ENCODE measurements around the gene ZNF611. TPM values are rescaled to one million over a fixed set of nuclear protein-coding genes. Genes with fewer than 3 reads are reported as not detected.
"Not testable (repeated sequence)": the region's sequence is repeated elsewhere in the genome, so short reads cannot be mapped to it uniquely, and the experiment has no call there.

ZNF611 gene
- total RNA-seq, 2 experiments from 2014 or later = 14.6 to 15.5 TPM

DNA sequence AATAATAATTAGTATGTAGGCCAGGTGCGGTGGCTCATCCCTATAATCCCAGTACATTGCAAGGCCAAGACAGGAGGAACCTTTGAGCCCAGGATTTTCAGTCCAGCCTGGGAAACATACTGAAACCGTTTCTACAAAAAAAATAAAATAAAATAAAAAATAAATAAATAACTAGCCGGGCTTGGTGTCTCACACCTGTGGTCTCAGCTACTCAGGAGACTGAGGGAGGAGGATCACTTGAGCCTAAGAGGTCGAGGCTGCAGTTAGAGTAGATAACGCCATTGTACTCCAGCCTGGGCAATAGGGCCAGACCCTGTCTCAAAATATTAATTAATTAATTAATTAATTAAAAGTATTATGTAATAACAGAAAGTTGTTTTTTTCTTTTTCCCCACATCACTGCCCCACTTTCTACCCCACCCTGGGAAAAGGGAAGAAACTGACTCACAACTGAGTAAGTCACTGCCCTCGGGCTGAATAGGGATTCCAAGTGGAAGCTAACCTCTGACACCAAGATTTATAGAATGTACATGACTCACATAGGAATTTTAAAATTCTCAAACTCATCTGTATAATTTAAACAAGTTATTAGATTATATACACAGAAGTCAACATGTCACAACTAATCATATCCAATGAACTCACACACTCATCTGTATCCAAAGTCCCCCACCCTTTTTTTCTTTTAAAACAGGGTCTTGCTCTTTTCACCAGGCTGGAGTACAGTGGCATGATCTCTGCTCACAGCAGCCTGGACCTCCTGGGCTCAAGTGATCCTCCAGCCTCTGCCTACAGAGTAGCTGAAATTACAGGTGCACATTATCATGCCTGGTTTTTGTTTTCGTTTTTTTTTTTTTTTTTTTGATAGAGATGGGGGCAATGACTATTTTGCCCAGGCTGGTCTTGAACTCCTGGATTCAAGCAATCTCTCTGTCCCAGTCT is 12.5 kb downstream of the ZNF611 start:
- H3K27ac Mint-ChIP-seq = no peak overlapping the region
- ATAC-seq (ENCODE audit: poor library complexity) (no peak), DNase-seq (no peak)
- Histone ChIP-seq H3K9me3 (ENCODE audit: control insufficient read depth in 1 of 2, insufficient read depth in 1 of 2, low read length in 2 of 2) (peaks cover 0 to 33% of the 10 kb centered on the region in 2 experiments), H3K27me3 (ENCODE audit: control insufficient read depth in 1 of 2, insufficient read depth in 2 of 2, low read length in 2 of 2) (no peaks in the 10 kb centered on the region), H3K36me3 (ENCODE audit: insufficient read depth, low read length) (peaks cover 40% of the 10 kb centered on the region), H3K4me1 (ENCODE audit: insufficient read depth, low read length) (no peaks in the 10 kb centered on the region), H3K27ac (ENCODE audit: low read depth in 1 of 2, low read length in 2 of 2) (no peak overlapping the region), H3K4me3 (ENCODE audit: low read length) (no peak overlapping the region)
- no peak overlapping the region for H3K4me3 Mint-ChIP-seq
- intact Hi-C loops (cut with DNase I, micrococcal nuclease) = no loop called here
- H3K27me3 Mint-ChIP-seq = no peaks in the 10 kb centered on the region
- H3K4me1 Mint-ChIP-seq (ENCODE audit: low read depth) = peaks cover 10% of the 10 kb centered on the region
- TF ChIP-seq, protein P1, sequence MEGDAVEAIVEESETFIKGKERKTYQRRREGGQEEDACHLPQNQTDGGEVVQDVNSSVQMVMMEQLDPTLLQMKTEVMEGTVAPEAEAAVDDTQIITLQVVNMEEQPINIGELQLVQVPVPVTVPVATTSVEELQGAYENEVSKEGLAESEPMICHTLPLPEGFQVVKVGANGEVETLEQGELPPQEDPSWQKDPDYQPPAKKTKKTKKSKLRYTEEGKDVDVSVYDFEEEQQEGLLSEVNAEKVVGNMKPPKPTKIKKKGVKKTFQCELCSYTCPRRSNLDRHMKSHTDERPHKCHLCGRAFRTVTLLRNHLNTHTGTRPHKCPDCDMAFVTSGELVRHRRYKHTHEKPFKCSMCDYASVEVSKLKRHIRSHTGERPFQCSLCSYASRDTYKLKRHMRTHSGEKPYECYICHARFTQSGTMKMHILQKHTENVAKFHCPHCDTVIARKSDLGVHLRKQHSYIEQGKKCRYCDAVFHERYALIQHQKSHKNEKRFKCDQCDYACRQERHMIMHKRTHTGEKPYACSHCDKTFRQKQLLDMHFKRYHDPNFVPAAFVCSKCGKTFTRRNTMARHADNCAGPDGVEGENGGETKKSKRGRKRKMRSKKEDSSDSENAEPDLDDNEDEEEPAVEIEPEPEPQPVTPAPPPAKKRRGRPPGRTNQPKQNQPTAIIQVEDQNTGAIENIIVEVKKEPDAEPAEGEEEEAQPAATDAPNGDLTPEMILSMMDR (IDR thresholded peaks at IDR 0.05) = no peak
- ChIA-PET POLR2A (no interaction called here), CTCF (interaction anchor here (0.7 kb wide), 2 partner anchors 63 to 80 kb away, joined by 3 read pairs; no protein-coding TSS in a partner anchor)
- H3K9me3 Mint-ChIP-seq = no peaks in the 10 kb centered on the region
- H3K36me3 Mint-ChIP-seq (ENCODE audit: low read depth) = peaks cover 88% of the 10 kb centered on the region

DNA sequence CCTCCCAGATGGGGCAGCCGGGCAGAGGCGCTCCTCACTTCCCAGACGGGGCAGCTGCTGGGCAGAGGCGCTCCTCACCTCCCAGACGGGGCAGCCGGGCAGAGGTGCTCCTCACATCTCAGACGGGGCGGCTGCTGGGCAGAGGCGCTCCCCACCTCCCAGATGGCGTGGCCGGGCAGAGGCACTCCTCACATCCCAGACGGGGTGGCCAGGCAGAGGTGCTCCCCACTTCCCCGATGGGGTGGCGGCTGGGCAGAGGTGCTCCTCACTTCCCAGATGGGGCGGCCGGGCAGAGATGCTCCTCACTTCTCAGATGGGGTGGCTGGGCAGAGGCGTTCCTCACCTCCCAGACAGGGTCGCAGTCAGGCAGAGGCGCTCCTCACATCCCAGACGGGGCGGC is 14.3 kb downstream of the ZNF611 start:
- Histone ChIP-seq H3K9me3 (ENCODE audit: control insufficient read depth in 1 of 2, insufficient read depth in 1 of 2, low read length in 2 of 2) (peaks cover 0 to 30% of the 10 kb centered on the region in 2 experiments), H3K36me3 (ENCODE audit: insufficient read depth, low read length) (peaks cover 28% of the 10 kb centered on the region)
- H3K36me3 Mint-ChIP-seq (ENCODE audit: low read depth) = peaks cover 88% of the 10 kb centered on the region
- H3K27ac ChIP-seq (ENCODE audit: low read depth in 1 of 2, low read length in 2 of 2); POLR2A ChIA-PET; H3K27ac Mint-ChIP-seq; H3K4me1 ChIP-seq (ENCODE audit: insufficient read depth, low read length); CTCF ChIA-PET; H3K27me3 Mint-ChIP-seq; H3K9me3 Mint-ChIP-seq; H3K4me3 ChIP-seq (ENCODE audit: low read length); ATAC-seq (ENCODE audit: poor library complexity); intact Hi-C loops (cut with DNase I, micrococcal nuclease); H3K4me3 Mint-ChIP-seq; DNase-seq; H3K27me3 ChIP-seq (ENCODE audit: control insufficient read depth in 1 of 2, insufficient read depth in 2 of 2, low read length in 2 of 2): not testable (repeated sequence)
- H3K4me1 Mint-ChIP-seq (ENCODE audit: low read depth) = peaks cover 16% of the 10 kb centered on the region

DNA sequence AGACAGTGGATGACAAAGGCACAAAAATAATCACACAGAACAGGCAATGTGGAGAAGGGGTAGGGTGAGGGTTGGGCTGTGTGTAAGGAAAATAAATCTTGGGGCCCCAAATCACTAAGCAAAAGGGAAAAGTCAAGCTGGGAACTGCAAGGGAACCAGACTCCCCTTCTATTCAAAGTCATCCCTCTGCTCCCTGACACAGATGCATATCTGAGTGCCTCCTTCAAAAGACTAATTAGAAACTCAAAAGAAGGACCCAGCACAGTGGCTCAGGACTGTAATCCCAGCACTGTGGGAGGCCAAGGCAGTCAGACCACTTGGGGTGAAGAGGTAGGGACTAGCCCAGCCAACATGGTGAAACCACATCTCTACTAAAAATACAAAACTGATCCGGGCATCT is 18.3 kb downstream of the ZNF611 start:
- TF ChIP-seq, protein P1 (IDR thresholded peaks at IDR 0.05) = no peak
- Mint-ChIP-seq H3K36me3 (ENCODE audit: low read depth) (peaks cover 88% of the 10 kb centered on the region), H3K9me3 (no peaks in the 10 kb centered on the region), H3K4me1 (ENCODE audit: low read depth) (peaks cover 18% of the 10 kb centered on the region), H3K27ac (no peak overlapping the region), H3K27me3 (no peaks in the 10 kb centered on the region), H3K4me3 (no peak overlapping the region)
- H3K9me3 ChIP-seq (ENCODE audit: control insufficient read depth in 1 of 2, insufficient read depth in 1 of 2, low read length in 2 of 2) = peaks cover 0 to 16% of the 10 kb centered on the region in 2 experiments
- no peak overlapping the region for H3K4me3 ChIP-seq (ENCODE audit: low read length)
- intact Hi-C loops (cut with DNase I, micrococcal nuclease) = no loop called here
- H3K27ac ChIP-seq (ENCODE audit: low read depth in 1 of 2, low read length in 2 of 2) = no peak overlapping the region
- H3K36me3 ChIP-seq (ENCODE audit: insufficient read depth, low read length) = peaks cover 31% of the 10 kb centered on the region
- ChIA-PET CTCF (no interaction called here), POLR2A (no interaction called here)
- DNase-seq (no peak), ATAC-seq (ENCODE audit: poor library complexity) (no peak)
- H3K27me3 ChIP-seq (ENCODE audit: control insufficient read depth in 1 of 2, insufficient read depth in 2 of 2, low read length in 2 of 2) = no peaks in the 10 kb centered on the region
- peaks cover 3% of the 10 kb centered on the region for H3K4me1 ChIP-seq (ENCODE audit: insufficient read depth, low read length)

DNA sequence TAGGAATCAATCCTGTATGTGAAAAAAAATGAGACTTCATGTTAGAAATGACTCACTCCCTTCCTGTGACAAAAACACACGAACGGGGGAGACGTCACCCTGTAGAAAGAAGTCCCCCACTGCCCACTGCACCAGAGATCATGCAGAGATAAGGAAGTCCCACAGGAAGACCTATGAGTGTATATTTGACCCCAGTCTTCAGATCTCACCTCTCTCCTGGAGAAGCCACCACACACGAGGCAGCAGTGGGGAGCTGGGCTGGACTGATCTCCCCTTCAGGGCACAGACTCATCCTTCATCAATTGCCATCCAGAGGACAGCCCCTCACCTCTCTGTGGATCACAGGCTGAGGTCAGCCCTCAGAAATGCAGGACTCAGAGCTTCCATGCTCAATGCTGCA is 18.9 kb downstream of the ZNF611 start:
- peaks cover 88% of the 10 kb centered on the region for H3K36me3 Mint-ChIP-seq (ENCODE audit: low read depth)
- H3K27me3 ChIP-seq (ENCODE audit: control insufficient read depth in 1 of 2, insufficient read depth in 2 of 2, low read length in 2 of 2); H3K9me3 Mint-ChIP-seq; H3K9me3 ChIP-seq (ENCODE audit: control insufficient read depth in 1 of 2, insufficient read depth in 1 of 2, low read length in 2 of 2); POLR2A ChIA-PET; H3K27me3 Mint-ChIP-seq; H3K4me3 ChIP-seq (ENCODE audit: low read length); H3K27ac ChIP-seq (ENCODE audit: low read depth in 1 of 2, low read length in 2 of 2); CTCF ChIA-PET; H3K4me3 Mint-ChIP-seq; ATAC-seq (ENCODE audit: poor library complexity); intact Hi-C loops (cut with DNase I, micrococcal nuclease); H3K4me1 ChIP-seq (ENCODE audit: insufficient read depth, low read length): not testable (repeated sequence)
- H3K36me3 ChIP-seq (ENCODE audit: insufficient read depth, low read length) = peaks cover 31% of the 10 kb centered on the region
- peak in 4 of 14 experiments; percentile 17 to 58 (median 41) for DNase-seq
- peak overlapping the region; percentile 31 for H3K27ac Mint-ChIP-seq
- H3K4me1 Mint-ChIP-seq (ENCODE audit: low read depth) = peaks cover 18% of the 10 kb centered on the region

DNA sequence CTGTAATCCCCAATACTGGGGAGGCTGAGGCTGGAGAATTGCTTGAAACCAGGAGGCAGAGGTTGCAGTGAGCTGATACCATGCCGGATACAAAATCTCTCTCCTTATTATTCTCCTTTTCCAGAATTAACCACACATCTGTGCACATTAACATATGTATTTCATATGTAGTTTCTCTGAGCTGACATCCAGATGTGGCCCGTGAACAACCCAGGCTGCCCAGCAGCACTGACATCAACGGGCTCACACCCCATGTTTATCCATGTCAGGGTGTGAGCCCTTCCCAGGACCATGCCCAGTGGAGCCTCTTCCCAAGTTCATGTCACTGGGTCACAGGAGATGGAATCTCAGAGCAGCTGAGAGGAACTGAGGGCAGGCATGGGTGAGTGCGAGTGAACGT is 19.5 kb downstream of the ZNF611 start:
- intact Hi-C loops (cut with DNase I, micrococcal nuclease); H3K27ac ChIP-seq (ENCODE audit: low read depth in 1 of 2, low read length in 2 of 2); H3K27me3 Mint-ChIP-seq; H3K9me3 ChIP-seq (ENCODE audit: control insufficient read depth in 1 of 2, insufficient read depth in 1 of 2, low read length in 2 of 2); DNase-seq; H3K4me3 ChIP-seq (ENCODE audit: low read length); POLR2A ChIA-PET; CTCF ChIA-PET; H3K27me3 ChIP-seq (ENCODE audit: control insufficient read depth in 1 of 2, insufficient read depth in 2 of 2, low read length in 2 of 2); H3K4me3 Mint-ChIP-seq; H3K4me1 ChIP-seq (ENCODE audit: insufficient read depth, low read length); H3K9me3 Mint-ChIP-seq; ATAC-seq (ENCODE audit: poor library complexity): not testable (repeated sequence)
- H3K36me3 Mint-ChIP-seq (ENCODE audit: low read depth) = peaks cover 91% of the 10 kb centered on the region
- H3K27ac Mint-ChIP-seq = peak overlapping the region; percentile 31
- peaks cover 18% of the 10 kb centered on the region for H3K4me1 Mint-ChIP-seq (ENCODE audit: low read depth)
- H3K36me3 ChIP-seq (ENCODE audit: insufficient read depth, low read length) = peaks cover 34% of the 10 kb centered on the region

All from CD4-positive, alpha-beta T cell (primary cell).